ENCODE data around the gene ASPM.
"Not testable (repeated sequence)": the region's sequence is repeated elsewhere in the genome, so short reads cannot be mapped to it uniquely, and the experiment has no call there.

ASPM gene

DNA sequence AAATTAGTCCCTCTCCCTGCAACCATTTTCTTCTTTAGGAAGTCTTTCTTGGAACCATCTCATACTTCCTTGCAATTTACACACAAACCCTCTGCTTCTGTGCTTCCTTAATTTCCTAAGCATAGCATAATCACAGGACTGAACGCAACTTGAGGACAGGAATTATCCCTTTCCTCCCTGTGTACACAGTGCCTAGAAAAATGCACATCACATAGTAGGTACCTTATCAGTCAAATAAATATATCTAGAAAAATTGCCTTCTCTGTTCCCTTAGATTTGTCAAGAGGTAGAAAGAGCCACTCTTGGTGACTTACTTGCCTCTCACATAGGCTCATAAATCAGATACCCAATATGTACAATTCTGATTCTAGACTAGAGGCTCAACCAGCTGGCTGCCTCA is 4.9 kb downstream of the ASPM start:
- DNase-seq: no peak

GRCh38 chr1:197140121-197140520 is 6.3 kb downstream of the ASPM start:
- DNase-seq: no peak

- DNase-seq: no peak
Observed at GRCh38 chr1:197139169-197139568, 7.3 kb downstream of the ASPM start.

DNA sequence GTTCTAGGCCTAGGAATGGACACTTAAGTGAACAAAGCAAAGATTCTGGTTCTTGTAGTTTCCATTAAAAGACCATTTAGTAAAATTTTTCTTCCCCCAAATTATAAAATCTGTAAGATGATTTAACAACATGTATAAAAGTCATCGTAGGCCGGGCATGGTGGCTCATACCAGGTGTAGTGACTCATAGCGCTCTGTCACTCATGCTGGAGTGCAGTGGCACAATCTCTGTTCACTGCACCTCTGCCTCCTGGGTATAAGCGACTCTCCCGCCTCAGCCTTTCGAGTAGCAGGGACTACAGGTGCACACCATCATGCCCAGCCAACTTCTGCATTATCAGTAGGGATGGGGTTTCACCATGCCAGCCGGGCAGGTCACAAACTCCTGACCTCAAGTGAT is 9.1 kb downstream of the ASPM start:
- no peak for DNase-seq

GRCh38 chr1:197130677-197131304 is 15.7 kb downstream of the ASPM start:
- DNase-seq: no peak

DNA sequence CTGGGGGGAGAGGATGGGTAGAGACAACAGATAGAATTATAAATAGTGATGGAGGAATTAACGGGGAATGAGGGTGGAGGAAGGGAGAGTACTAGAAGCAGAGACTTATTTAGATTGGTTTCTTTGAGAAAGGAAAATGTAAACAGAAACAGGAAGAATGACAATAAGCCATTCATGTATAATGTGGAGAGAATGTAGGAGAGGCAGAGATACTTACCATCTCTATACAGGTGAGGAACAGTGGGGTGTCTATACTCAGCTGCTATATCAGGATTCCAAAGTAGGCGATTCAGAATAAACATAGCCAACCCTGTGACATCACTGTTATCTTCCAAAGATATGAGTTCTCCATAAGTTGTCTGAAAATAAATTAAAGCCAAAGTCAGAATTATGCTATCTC is 16.8 kb downstream of the ASPM start:
- DNase-seq: no peak

GRCh38 chr1:197127246-197127912 is 19.1 kb downstream of the ASPM start:
- no peak for DNase-seq

DNA sequence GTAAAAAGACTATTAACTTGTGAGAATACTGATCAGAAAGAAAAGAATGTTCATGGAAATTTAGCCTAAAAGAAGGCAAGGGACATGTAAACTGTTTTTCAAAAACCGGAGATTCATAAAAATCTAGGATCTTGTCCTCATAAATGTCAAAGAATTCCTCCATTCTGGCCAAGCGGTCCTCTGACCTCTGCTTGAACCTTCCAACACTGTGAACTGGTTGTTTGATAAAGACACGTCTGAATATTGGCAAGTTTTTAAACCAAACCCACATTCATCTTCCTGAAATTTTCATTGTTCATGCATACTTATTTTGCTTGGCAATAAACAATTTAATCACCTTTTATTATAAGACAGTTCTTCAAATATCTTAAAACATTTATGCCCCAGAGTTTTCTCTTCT is 19.8 kb downstream of the ASPM start:
- DNase-seq: no peak

DNA sequence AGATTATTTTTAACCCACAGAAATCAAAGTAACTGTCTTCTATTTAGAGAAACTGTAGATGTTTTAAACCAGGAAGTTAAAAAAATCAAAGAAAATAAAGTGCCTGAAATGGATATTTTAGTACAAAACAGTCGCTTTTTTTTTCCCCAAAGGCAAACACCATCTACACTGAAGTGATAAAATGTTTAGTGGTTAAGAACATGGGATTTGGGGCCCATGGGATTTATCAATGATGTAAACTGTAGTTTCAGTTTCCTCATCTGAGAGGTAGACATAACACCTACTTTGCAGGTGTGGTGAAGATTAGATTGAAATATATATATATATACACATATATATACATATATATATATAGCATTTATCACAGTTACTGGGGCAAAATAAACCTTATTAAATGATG is 22.1 kb downstream of the ASPM start:
- no peak for DNase-seq

- DNase-seq: no peak
Observed at GRCh38 chr1:197116156-197116555, 30.3 kb downstream of the ASPM start.

DNA sequence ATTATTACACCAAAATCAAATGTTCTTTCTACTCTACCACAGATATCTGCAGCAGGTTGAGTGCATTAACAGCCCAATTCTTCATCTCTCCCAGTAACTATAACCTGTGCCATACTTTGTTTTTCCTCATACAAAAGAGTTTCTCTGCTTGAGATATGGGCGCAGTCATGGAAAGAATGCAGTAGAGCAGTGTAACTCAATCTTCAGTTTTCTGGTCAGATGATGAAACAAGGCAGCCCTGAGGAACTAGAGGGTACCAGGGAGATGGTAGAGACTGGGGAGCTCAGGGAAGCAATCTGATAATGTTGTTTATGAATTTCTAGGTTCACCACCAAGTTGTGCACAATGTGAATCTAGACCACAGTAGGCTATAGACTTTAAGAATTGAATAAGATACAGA is 39.6 kb downstream of the ASPM start:
- DNase-seq: no peak

DNA sequence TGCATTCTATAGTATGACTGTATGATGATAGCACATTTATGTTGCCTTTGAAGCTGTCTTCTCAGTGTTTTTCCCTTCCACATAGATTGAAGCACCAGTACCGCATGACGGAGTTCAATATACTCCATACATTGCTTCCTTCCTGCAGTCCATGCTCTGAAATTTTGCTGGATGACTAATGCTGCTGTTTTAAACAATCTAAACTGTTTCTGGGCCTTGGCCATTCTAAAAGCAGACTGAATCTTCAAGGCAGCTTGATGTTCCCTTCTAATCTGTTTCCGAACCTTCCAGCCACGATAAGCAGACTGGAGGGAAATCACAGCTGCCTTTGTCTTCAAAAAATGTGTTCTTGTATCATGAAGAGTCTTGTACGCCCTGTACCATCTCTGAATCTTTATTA is 43.2 kb downstream of the ASPM start:
- no peak for DNase-seq

- no peak for DNase-seq
Observed at GRCh38 chr1:197101978-197102377, 44.5 kb downstream of the ASPM start.

GRCh38 chr1:197100677-197101076 is 45.8 kb downstream of the ASPM start:
- DNase-seq: no peak

- no peak for DNase-seq
Observed at GRCh38 chr1:197099444-197099843, 47.0 kb downstream of the ASPM start.

GRCh38 chr1:197096971-197097370 is 49.5 kb downstream of the ASPM start:
- not testable (repeated sequence) for DNase-seq

GRCh38 chr1:197096137-197096536 is 50.3 kb downstream of the ASPM start:
- DNase-seq: no peak

- no peak for DNase-seq
Observed at GRCh38 chr1:197093226-197093885, 53.1 kb downstream of the ASPM start.

- no peak for DNase-seq
Observed at GRCh38 chr1:197092491-197093023, 53.9 kb downstream of the ASPM start.

- no peak for DNase-seq
Observed at GRCh38 chr1:197083474-197083873, 63.0 kb downstream of the ASPM start.

GRCh38 chr1:197081117-197081753 is 65.2 kb downstream of the ASPM start:
- DNase-seq: no peak

GRCh38 chr1:197080323-197080722 is 66.1 kb downstream of the ASPM start:
- DNase-seq: no peak

GRCh38 chr1:197076585-197076984 is 69.9 kb downstream of the ASPM start:
- no peak for DNase-seq

GRCh38 chr1:197073978-197074377 is 72.5 kb downstream of the ASPM start:
- no peak for DNase-seq

Measured in NCI-H345 (cell line).